ENCODE measurements around the gene MATN4. TPM values are rescaled to one million over a fixed set of nuclear protein-coding genes. Genes with fewer than 3 reads are reported as not detected.
A peak's percentile ranks its signal among the peaks of the same experiment; 100 is the strongest.
"Not testable (repeated sequence)": the region's sequence is repeated elsewhere in the genome, so short reads cannot be mapped to it uniquely, and the experiment has no call there.

The MATN4 gene
- total and polyA plus RNA-seq, 2 of the 13 experiments (the other 11 are each of a cell fraction or from before 2014, with no cell fraction given): not detected

DNA sequence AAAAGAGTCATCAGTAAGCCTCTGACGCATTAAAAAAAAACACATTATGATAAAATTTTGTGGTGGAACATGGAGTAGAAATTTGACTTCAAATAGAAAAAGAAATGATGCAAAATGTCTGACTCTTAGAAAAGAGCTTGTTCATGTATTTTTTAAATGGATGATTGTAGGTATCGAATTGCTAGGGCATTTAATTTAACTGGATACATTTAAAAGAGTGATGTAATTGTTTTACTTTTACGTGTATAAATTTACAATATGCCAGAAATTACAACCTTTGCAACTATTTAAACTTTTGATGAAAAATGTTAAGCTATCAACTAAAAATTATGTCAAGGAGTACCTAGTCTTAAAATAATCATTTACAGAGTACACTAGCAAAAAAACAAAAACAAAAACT, 44.6 kb upstream of the MATN4 start:
- no peaks in the 10 kb centered on the region for H3K9me3 ChIP-seq (ENCODE audit: low read length)
- no peak overlapping the region for H3K4me2 ChIP-seq (ENCODE audit: low read depth, low read length)
- BruUV-seq (replicated peaks): no TSS peak
- H4K20me1 ChIP-seq (ENCODE audit: insufficient read depth, low read length): no peaks in the 10 kb centered on the region
- H3K4me3 ChIP-seq (replicated peaks in 1 of 3; ENCODE audit: insufficient read depth in 1 of 3, low read depth in 2 of 3, low read length in 3 of 3): no peak overlapping the region
- ChIA-PET POLR2A (interaction anchor here (1.2 to 29.5 kb wide), 4 partner anchors 7 to 63 kb away, joined by 3 to 1422 read pairs (median 712); partner anchors contain the start of genes PIGT, SDC4 and SYS1), CTCF (ENCODE audit: low intra/inter-chr PET ratio, low total read pairs) (no interaction called here)
- no peak overlapping the region for H2AFZ ChIP-seq (ENCODE audit: low read length)
- intact Hi-C loops (cut with micrococcal nuclease; ENCODE audit: unreplicated experiment): no loop called here
- no peak overlapping the region for H3K9ac ChIP-seq (ENCODE audit: insufficient read depth, low read depth, low read length)
- 47% methylated on average over 3 of the region's 3 CpGs for WGBS (ENCODE audit: low lambda C conversion rate)
- H3K79me2 ChIP-seq (ENCODE audit: insufficient read depth, low read length): peaks cover 2% of the 10 kb centered on the region
- peaks cover 1 to 11% of the 10 kb centered on the region in 2 experiments; a peak in 2 of 5 replicates for H3K27me3 ChIP-seq (ENCODE audit: control insufficient read depth in 1 of 2, insufficient read depth in 2 of 2, low read length in 2 of 2)
- H3K4me1 ChIP-seq (ENCODE audit: insufficient read depth, low read length): peaks cover 44% of the 10 kb centered on the region
- no peak overlapping the region for H3K27ac ChIP-seq (ENCODE audit: extremely low read length, insufficient read depth, low read length)
- DNase-seq (ENCODE audit: low spot score): no peak
- FAIRE-seq: no peak
- no peak for ATAC-seq
- H3K36me3 ChIP-seq (replicated peaks in 1 of 2; ENCODE audit: control insufficient read depth in 1 of 2, insufficient read depth in 2 of 2, low read length in 2 of 2): no peaks in the 10 kb centered on the region
- in situ Hi-C loops (cut with HindIII; ENCODE audit: extremely low pct_ligation_motif_present, low pct_unique_long_range_greater_than_20kb): no loop called here
- 0 out of 2 replicates have a peak, but pooled peaks have one; percentile 18 for TF ChIP-seq ATF7 (IDR thresholded peaks at IDR 0.05)
- TF ChIP-seq ATF7 (CRISPR knock-in tag; IDR thresholded peaks at IDR 0.05): no peak
- TF ChIP-seq, protein P1, sequence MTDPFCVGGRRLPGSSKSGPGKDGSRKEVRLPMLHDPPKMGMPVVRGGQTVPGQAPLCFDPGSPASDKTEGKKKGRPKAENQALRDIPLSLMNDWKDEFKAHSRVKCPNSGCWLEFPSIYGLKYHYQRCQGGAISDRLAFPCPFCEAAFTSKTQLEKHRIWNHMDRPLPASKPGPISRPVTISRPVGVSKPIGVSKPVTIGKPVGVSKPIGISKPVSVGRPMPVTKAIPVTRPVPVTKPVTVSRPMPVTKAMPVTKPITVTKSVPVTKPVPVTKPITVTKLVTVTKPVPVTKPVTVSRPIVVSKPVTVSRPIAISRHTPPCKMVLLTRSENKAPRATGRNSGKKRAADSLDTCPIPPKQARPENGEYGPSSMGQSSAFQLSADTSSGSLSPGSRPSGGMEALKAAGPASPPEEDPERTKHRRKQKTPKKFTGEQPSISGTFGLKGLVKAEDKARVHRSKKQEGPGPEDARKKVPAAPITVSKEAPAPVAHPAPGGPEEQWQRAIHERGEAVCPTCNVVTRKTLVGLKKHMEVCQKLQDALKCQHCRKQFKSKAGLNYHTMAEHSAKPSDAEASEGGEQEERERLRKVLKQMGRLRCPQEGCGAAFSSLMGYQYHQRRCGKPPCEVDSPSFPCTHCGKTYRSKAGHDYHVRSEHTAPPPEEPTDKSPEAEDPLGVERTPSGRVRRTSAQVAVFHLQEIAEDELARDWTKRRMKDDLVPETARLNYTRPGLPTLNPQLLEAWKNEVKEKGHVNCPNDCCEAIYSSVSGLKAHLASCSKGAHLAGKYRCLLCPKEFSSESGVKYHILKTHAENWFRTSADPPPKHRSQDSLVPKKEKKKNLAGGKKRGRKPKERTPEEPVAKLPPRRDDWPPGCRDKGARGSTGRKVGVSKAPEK (CRISPR knock-in tag; IDR thresholded peaks at IDR 0.05; ENCODE audit: borderline replicate concordance): no peak

DNA sequence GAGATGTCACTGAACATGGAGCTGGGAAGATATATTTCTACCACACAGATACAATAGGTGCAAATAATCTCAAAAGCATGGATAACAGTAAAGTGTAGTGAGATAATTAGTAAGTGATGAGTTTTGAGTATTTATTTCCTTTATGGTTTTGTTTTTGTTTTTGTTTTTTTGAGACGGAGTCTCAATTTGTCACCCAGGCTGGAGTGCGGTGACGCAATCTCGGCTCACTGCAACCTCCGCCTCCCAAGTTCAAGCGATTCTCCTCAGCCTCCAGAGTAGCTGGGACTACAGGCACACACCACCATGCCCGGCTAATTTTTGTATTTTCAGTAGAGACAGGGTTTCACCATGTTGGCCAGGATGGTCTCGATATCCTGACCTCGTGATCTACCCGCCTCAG, 42.7 kb upstream of the MATN4 start:
- WGBS (ENCODE audit: low lambda C conversion rate): 16% methylated on average over 10 of the region's 10 CpGs
- Histone ChIP-seq H3K4me1 (ENCODE audit: insufficient read depth, low read length) (peaks cover 56% of the 10 kb centered on the region), H3K27me3 (ENCODE audit: control insufficient read depth in 1 of 2, insufficient read depth in 2 of 2, low read length in 2 of 2) (peaks cover 1 to 11% of the 10 kb centered on the region in 2 experiments; a peak in 2 of 5 replicates), H3K79me2 (ENCODE audit: insufficient read depth, low read length) (peaks cover 21% of the 10 kb centered on the region), H3K4me2 (ENCODE audit: low read depth, low read length) (peak overlapping the region; percentile 4; the same call in 1 of the 2 replicates)
- H3K9ac ChIP-seq (ENCODE audit: insufficient read depth, low read depth, low read length); H2AFZ ChIP-seq (ENCODE audit: low read length); DNase-seq (ENCODE audit: low spot score); intact Hi-C loops (cut with micrococcal nuclease; ENCODE audit: unreplicated experiment); CTCF ChIA-PET (ENCODE audit: low intra/inter-chr PET ratio, low total read pairs); H4K20me1 ChIP-seq (ENCODE audit: insufficient read depth, low read length); FAIRE-seq; H3K4me3 ChIP-seq (replicated peaks in 1 of 3; ENCODE audit: insufficient read depth in 1 of 3, low read depth in 2 of 3, low read length in 3 of 3); H3K36me3 ChIP-seq (replicated peaks in 1 of 2; ENCODE audit: control insufficient read depth in 1 of 2, insufficient read depth in 2 of 2, low read length in 2 of 2); BruUV-seq (replicated peaks); in situ Hi-C loops (cut with HindIII; ENCODE audit: extremely low pct_ligation_motif_present, low pct_unique_long_range_greater_than_20kb); ATAC-seq; H3K9me3 ChIP-seq (ENCODE audit: low read length); H3K27ac ChIP-seq (ENCODE audit: extremely low read length, insufficient read depth, low read length); TF ChIP-seq CREB1, ATF7 (CRISPR knock-in tag; IDR thresholded peaks at IDR 0.05): not testable (repeated sequence)
- POLR2A ChIA-PET: interaction anchor here (0.9 to 29.5 kb wide), 4 partner anchors 8 to 28 kb away, joined by 3 to 1422 read pairs (median 713); partner anchors contain the start of genes SDC4 and SYS1
- TF ChIP-seq ZNF441 (CRISPR knock-in tag; IDR thresholded peaks at IDR 0.05; ENCODE audit: borderline replicate concordance): peak; percentile 69; the same call in 1 of the 2 replicates
- 0 out of 2 replicates have a peak, but pooled peaks have one; percentile 21 for TF ChIP-seq SOX5 (CRISPR knock-in tag; IDR thresholded peaks at IDR 0.05; ENCODE audit: borderline replicate concordance)
- peak; percentile 88 for TF ChIP-seq CEBPG (CRISPR knock-in tag; IDR thresholded peaks at IDR 0.05)
- TF ChIP-seq, protein P2, sequence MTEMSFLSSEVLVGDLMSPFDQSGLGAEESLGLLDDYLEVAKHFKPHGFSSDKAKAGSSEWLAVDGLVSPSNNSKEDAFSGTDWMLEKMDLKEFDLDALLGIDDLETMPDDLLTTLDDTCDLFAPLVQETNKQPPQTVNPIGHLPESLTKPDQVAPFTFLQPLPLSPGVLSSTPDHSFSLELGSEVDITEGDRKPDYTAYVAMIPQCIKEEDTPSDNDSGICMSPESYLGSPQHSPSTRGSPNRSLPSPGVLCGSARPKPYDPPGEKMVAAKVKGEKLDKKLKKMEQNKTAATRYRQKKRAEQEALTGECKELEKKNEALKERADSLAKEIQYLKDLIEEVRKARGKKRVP (CRISPR knock-in tag; IDR thresholded peaks at IDR 0.05): 0 out of 4 replicates have a peak, but pooled peaks of 1 of the 2 experiments have one; percentile 46
- TF ChIP-seq CEBPB (IDR thresholded peaks at IDR 0.05; ENCODE audit: borderline replicate concordance, low read depth, low read length): peak; percentile 82
- TF ChIP-seq FOXK1 (CRISPR knock-in tag; IDR thresholded peaks at IDR 0.05; ENCODE audit: borderline replicate concordance, low read depth): 0 out of 2 replicates have a peak, but pooled peaks have one; percentile 27
- TF ChIP-seq CREB1 (IDR thresholded peaks at IDR 0.05): peak; percentile 14; the same call in 1 of the 2 replicates
- TF ChIP-seq ATF7 (IDR thresholded peaks at IDR 0.05): peak; percentile 82
- TF ChIP-seq, protein P3, sequence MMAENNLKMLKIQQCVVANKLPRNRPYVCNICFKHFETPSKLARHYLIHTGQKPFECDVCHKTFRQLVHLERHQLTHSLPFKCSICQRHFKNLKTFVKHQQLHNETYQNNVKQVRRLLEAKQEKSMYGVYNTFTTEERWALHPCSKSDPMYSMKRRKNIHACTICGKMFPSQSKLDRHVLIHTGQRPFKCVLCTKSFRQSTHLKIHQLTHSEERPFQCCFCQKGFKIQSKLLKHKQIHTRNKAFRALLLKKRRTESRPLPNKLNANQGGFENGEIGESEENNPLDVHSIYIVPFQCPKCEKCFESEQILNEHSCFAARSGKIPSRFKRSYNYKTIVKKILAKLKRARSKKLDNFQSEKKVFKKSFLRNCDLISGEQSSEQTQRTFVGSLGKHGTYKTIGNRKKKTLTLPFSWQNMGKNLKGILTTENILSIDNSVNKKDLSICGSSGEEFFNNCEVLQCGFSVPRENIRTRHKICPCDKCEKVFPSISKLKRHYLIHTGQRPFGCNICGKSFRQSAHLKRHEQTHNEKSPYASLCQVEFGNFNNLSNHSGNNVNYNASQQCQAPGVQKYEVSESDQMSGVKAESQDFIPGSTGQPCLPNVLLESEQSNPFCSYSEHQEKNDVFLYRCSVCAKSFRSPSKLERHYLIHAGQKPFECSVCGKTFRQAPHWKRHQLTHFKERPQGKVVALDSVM (CRISPR knock-in tag; IDR thresholded peaks at IDR 0.05): peak; percentile 33; the same call in 1 of the 2 replicates
